ENCODE data around the gene TSPEAR.
"Not testable (repeated sequence)": the region's sequence is repeated elsewhere in the genome, so short reads cannot be mapped to it uniquely, and the experiment has no call there.

The TSPEAR gene

GRCh38 chr21:44639331-44639655 lies 72.1 kb downstream of the TSPEAR start:
- H3K4me3 ChIP-seq (ENCODE audit: low read depth, low read length), result no peak overlapping the region
- DNase-seq (ENCODE audit: low read depth), result no peak

GRCh38 chr21:44638506-44639330 lies 72.7 kb downstream of the TSPEAR start:
- not testable (repeated sequence) for DNase-seq (ENCODE audit: low read depth); H3K4me3 ChIP-seq (ENCODE audit: low read depth, low read length)

- not testable (repeated sequence) for DNase-seq (ENCODE audit: low read depth); H3K4me3 ChIP-seq (ENCODE audit: low read depth, low read length)
Observed at GRCh38 chr21:44637851-44638348, 73.5 kb downstream of the TSPEAR start.

- DNase-seq (ENCODE audit: low read depth), result no peak
- no peak within 1 kb of the TSS for H3K4me3 ChIP-seq (ENCODE audit: low read depth, low read length)
Observed at GRCh38 chr21:44637018-44637850, 74.1 kb downstream of the TSPEAR start, which contains the start of gene KRTAP10-10. Gene KRTAP10-10 (plus strand): TSS chr21:44637356. CDS start chr21:44637418, 62 bp downstream.

- no peak for DNase-seq (ENCODE audit: low read depth)
Observed at GRCh38 chr21:44636209-44637017, 75.0 kb downstream of the TSPEAR start.

GRCh38 chr21:44632067-44632466 lies 79.3 kb downstream of the TSPEAR start:
- DNase-seq (ENCODE audit: low read depth), result no peak
- H3K4me3 ChIP-seq (ENCODE audit: low read depth, low read length), result no peak overlapping the region

More at GRCh38 chr21:44636209-44637017, 75.0 kb downstream of the TSPEAR start:
- no peak overlapping the region for H3K4me3 ChIP-seq (ENCODE audit: low read depth, low read length)

- H3K4me3 ChIP-seq (ENCODE audit: low read depth, low read length), result no peak overlapping the region
- no peak for DNase-seq (ENCODE audit: low read depth)
Observed at GRCh38 chr21:44630440-44630839, 80.9 kb downstream of the TSPEAR start.

- no peak overlapping the region for H3K4me3 ChIP-seq (ENCODE audit: low read depth, low read length)
- no peak for DNase-seq (ENCODE audit: low read depth)
Observed at GRCh38 chr21:44628707-44629391, 82.5 kb downstream of the TSPEAR start.

- H3K4me3 ChIP-seq (ENCODE audit: low read depth, low read length); DNase-seq (ENCODE audit: low read depth): not testable (repeated sequence)
Observed at GRCh38 chr21:44627831-44628233, 83.5 kb downstream of the TSPEAR start.

- DNase-seq (ENCODE audit: low read depth); H3K4me3 ChIP-seq (ENCODE audit: low read depth, low read length): not testable (repeated sequence)
Observed at GRCh38 chr21:44627181-44627822, 84.1 kb downstream of the TSPEAR start.

- DNase-seq (ENCODE audit: low read depth), result no peak
- H3K4me3 ChIP-seq (ENCODE audit: low read depth, low read length), result no peak within 1 kb of the TSS
Observed at GRCh38 chr21:44626673-44627143, 84.7 kb downstream of the TSPEAR start, which contains the start of gene KRTAP10-9. Gene KRTAP10-9 (plus strand): TSS chr21:44627093. CDS start chr21:44627172, 79 bp downstream.

GRCh38 chr21:44626262-44626661 lies 85.1 kb downstream of the TSPEAR start:
- H3K4me3 ChIP-seq (ENCODE audit: low read depth, low read length), result no peak overlapping the region
- DNase-seq (ENCODE audit: low read depth), result no peak

- no peak overlapping the region for H3K4me3 ChIP-seq (ENCODE audit: low read depth, low read length)
- no peak for DNase-seq (ENCODE audit: low read depth)
Observed at GRCh38 chr21:44625756-44626155, 85.6 kb downstream of the TSPEAR start.

GRCh38 chr21:44623575-44623974 lies 87.8 kb downstream of the TSPEAR start:
- no peak overlapping the region for H3K4me3 ChIP-seq (ENCODE audit: low read depth, low read length)
- no peak for DNase-seq (ENCODE audit: low read depth)

GRCh38 chr21:44619886-44620285 lies 91.5 kb downstream of the TSPEAR start:
- H3K4me3 ChIP-seq (ENCODE audit: low read depth, low read length), result no peak overlapping the region
- no peak for DNase-seq (ENCODE audit: low read depth)

- H3K4me3 ChIP-seq (ENCODE audit: low read depth, low read length), result no peak overlapping the region
- no peak for DNase-seq (ENCODE audit: low read depth)
Observed at GRCh38 chr21:44618909-44619308, 92.5 kb downstream of the TSPEAR start.

GRCh38 chr21:44618504-44618903 lies 92.9 kb downstream of the TSPEAR start:
- H3K4me3 ChIP-seq (ENCODE audit: low read depth, low read length), result no peak overlapping the region
- no peak for DNase-seq (ENCODE audit: low read depth)

- DNase-seq (ENCODE audit: low read depth), result no peak
- no peak overlapping the region for H3K4me3 ChIP-seq (ENCODE audit: low read depth, low read length)
Observed at GRCh38 chr21:44617071-44617501, 94.3 kb downstream of the TSPEAR start.
